ENCODE results near the gene MTCL3.

Gene MTCL3

DNA sequence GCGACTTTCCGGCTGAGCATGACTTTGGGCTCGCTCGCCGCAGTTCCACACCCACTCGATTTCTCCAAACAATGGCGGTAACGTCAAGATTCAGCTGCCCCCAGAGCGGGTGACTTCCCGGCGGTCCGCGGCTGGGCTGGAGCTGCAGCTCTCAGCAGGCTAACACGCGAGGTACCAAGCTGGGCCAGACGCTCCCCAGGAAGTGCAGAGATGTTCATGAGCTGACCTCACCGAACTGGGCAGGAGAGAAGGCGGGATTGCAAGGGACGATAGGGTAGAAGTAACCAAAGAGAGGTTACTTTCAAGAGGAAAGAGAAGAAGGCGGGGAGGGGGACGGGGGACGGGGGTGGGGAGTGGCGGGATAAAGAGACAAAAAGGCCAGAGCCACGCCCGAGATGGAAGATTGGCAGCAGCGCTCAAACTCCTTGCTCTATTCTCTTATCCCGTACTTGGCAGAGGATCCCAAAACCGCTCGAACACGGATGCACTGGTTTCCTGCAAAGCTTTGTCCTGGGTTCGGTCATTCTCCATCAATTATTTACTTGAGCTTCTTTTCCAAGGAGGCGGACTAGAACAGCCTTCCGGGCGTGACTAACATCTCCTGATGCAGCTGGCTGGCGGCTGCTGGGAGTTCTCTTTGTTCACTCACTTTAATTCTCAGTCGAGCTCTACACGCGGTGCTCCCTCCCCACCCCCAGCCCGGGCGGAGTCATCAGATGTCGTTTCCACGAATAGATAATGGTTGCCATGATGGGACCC lies at the start of gene MTCL3:
Gene MTCL3 (minus strand): TSS at position 626 of the 759 bp plus-strand sequence.
- peak; percentile 62 for DNase-seq

DNA sequence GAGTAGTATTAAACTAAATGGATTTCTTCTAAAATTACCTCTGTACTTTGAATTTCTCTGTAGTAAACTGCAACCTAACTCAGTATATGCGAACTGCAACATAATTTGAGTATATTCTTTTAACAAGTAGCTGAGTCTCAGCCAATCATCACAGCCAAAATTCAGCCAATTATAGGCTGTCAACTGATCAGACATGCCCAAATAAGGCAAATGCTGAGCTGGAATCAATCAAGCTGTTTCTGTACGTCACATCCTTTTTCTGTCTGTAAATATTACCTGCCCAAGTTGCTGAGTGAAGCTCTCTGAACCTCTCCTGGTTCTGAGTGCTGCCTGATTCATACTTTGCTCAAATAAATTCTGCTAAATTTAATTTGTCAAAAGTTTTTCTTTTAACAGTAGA lies 48.3 kb upstream of the MTCL3 start:
- DNase-seq = no peak

DNA sequence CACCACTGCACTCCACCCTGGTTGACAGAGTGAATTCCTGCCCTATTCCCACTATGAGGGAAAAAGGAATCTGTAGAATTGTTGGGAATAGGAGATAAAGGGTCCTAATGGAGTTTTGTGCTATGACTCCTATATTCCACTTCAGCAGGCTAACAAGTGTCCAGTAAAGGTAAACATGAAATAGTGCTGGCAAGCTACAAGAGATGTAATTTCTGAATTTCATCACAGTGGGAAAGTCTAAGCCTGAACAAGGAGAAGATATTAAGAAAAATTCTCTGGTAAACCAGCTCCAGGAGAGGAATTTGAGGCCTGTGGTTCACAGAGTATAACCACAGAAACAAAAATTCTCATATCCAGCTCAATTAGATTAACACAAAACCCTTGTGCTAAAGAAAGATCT lies 47.5 kb upstream of the MTCL3 start:
- no peak for DNase-seq

DNA sequence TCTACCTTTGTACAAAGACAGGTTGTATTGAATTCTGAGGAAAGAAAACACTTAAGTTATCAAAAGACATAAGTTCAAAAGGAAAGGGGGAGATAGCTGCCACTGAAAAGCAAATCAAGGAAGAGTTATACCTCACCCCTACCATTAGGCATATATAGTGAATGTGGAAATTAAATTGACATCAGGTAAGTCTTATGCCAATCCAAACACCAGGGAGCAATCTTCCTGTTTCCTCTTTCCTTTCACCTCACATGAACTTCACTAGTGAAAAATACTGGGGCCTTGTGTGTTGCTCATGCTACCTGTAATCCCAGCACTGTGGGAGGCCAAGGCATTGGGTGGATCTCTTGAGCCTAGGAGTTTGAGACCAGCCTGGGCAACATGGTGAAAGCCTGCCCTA lies 47.0 kb upstream of the MTCL3 start:
- no peak for DNase-seq

DNA sequence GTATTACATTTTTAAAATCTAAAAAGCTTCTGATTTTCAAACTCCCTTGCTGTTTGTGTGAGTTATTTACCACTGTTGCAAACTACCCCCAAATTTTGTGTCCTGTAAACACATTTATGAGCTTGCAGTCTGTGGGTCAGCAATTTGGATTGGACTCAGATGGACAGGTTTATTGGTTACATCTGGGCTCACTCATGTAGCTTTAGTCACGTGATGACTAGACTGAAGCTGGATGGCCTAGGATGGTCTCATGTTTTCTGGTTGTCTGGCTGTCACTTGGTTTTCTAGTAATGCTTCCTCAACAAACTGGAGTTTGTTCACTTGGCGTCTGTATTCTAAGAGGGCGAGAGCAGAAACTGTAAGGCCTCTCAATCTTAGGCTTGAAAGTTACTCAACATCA lies 45.6 kb upstream of the MTCL3 start:
- DNase-seq = no peak

DNA sequence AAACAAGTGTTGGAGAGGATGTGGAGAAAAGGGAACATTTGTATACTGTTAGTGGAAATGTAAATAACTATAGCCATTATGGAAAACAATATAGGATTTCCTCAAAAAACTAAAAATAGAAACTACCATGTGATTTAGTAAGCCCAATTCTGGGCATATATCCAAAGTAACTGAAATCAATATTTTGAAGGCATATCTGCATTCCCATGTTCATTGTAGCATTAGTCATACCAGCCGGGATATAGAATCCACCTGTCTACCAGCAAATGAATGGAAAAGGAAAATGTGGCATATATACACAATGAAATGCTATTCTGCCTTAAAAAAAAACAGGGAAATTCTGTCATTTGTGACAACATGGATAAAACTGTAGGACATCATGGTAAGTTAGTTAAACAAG lies 42.5 kb upstream of the MTCL3 start:
- DNase-seq = no peak

DNA sequence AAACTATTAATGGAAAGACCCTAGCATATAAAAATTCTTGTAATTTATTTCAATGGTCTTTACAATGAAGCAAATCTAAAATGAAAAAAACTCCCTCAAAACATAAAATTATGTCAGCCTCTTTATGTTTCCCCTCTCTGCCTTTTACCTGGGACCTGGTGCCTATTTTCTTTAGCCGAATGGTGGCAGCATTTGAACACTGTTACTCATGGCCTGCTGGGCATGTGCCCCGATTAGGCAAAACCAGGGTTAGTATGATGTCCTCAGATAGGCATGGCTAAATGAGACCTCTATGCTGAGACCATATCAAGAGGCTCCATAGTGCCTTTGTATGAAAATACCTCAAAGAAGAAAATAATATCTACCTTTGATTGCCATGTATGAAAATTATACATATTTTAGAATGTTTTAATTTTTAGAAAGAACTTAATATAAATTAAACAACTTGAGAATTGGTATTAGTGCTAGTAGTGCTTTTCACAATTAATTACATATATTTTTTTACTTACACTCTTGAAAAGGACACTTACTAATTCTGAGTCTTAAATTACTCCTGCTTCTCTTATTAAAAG lies 35.4 kb upstream of the MTCL3 start:
- peak; percentile 3 for DNase-seq

DNA sequence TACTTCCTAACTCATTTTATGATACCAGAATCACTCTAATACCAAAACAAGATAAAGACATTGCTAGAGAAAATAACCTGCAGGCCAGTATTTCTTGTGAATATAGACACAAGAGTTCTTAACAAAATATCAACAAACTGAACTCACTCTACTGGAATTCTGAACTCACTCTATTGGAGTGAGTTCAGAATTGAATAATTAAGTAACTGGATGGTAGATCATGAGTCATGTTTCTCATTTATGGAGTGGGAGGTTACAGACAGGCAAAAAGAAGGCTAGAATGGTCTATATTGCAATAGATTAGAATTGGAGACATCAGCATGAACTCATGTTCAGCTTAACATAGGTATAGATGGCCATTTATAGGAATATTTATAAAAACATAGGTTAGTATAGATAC lies 31.3 kb upstream of the MTCL3 start:
- DNase-seq = no peak

DNA sequence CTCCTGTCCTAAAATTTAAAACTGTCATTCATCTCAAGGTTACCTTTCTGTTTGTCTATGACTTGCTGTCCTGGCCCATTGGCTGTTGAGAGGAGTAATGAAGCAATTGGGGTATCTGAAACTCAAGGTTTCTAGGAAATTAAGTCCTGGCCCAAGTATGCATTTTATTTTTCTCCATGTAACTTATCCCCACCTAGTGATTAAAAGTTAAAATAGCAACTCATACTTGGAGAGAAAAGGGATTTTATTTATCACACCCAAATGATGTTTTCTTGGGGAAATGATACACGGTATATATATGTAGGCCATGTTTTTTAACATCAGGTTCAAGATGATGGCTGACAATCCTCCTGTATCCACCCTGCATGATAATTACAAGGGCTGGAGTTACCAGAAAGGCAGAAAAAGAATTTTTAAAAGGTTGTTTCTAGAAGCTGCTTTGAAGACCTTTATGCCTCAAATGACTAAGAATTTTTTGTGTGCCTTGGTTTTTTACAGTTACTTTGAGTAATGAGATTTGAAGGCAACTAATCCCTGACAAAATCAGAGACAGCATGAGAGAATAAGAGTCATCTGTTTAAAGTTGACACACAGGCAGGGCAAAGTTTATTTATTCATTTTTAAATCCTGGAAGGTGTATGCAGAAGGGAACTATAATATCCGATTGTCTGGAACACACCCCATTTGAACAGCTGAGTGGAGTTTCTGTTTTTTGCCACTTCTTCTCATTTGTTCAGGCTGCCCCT lies 28.9 kb upstream of the MTCL3 start:
- no peak for DNase-seq

DNA sequence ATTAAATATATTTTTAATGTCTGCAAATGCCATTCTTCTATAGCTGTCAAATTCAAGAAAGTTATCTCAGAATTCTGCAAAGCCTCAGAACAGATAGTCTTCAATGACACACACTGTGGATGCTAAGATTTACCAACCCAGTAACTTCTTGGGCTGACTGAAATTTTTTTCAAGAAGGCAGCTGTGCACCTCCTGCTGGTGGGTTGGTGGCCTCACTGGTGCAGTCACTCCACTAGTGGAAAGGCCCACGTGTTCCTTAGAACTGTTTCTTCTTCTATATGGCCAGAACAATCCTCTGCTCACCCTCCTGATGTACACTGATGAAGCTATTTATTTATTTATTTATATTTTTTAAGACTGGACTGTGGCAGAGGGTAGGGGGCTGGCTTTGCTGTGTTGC lies 28.1 kb upstream of the MTCL3 start:
- peak; percentile 22 for DNase-seq

DNA sequence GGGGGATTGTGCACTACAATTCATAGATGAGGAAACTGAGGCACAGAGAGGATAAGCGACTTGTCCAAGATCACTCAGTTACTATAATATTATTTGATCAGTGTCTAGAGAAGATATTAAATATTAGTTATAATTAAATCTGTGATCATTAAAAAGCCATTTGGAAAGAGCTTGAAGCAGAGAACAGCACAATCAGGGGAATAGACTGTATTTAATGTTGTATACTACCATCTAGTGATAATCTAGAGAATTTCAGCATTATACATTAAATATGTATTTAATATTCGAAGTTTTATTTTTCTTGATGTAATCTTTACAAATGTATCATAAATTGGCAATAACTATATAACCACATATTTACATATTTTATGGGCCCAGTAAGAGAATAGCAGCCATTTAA lies 20.1 kb upstream of the MTCL3 start:
- no peak for DNase-seq

DNA sequence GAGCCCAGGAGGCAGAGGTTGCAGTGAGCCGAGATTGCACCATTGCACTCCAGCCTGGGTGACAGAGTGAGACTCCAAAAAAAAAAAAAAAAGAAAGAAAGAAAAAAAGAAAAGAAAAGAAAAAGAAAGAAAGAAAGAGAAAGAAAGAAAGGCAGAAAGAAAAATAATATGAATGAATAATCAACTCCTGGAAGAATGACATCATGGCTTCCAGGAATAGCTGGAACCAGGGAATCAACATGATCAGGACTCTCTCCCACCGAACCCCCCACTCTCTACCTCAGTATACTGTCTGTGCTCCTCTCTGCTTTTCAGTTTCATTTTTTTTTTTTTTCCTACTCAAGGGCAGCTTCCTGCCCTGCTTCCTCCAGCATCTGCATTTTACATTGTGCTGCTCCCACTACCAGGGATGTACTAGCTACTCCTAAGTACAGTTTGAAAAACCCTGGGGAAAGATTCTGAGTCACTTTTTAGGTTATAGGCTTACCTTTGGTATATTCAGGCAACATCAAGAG lies 19.7 kb upstream of the MTCL3 start:
- no peak for DNase-seq

DNA sequence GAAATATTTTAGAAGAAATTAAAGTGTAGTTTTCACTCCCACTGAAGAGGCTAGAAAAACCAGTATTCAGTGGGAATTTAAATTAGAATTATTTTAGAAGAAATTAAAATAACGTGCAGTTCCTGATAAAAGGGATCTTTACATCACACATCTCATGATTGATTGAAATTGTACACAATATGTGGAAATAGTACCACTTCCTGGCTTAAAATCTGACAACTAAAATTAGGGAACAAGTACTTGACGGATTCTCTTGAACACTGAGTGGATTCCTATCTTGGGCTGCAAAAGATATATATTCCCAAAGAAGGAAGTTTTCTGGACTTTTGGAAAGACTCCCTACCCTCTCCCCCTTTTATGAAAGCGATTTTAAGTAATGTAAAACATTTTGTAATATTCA lies 14.6 kb upstream of the MTCL3 start:
- no peak for DNase-seq

DNA sequence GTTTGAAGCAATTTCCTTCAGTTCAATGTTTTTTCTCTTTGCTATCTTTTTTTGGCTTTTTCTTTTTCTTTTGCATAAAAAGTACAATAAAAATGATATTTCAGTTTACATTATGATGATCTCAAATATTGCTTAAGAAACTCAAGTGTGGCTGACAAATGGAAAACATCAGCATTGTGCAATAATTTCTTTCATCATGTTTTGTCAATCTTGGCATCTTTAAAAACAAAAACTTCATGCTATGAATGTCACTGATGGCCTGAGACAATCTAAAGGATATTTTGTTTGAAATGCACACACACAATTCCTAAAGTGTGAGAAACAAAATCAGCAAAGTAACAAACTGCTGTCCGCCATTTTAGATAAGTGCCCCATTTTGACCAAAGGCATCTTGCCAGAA lies 13.9 kb upstream of the MTCL3 start:
- no peak for DNase-seq

DNA sequence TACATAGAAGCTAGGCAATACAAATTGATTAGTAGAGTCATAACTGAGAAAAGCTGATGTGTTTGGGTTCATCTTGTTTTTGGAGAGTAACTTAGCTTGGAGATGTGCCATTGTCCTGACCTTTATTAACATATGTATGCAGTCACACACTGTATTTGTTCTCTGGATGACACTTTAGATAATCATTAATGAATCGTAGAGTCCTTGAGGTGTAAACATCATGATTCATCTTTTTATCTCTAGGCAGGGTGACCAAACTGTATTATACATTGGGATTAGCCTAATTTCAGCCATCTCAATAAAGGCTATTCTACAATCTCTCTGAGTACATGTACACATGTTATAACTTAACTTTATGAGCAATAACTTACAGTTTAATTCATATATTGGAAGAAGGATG lies 3.6 kb upstream of the MTCL3 start:
- no peak for DNase-seq

DNA sequence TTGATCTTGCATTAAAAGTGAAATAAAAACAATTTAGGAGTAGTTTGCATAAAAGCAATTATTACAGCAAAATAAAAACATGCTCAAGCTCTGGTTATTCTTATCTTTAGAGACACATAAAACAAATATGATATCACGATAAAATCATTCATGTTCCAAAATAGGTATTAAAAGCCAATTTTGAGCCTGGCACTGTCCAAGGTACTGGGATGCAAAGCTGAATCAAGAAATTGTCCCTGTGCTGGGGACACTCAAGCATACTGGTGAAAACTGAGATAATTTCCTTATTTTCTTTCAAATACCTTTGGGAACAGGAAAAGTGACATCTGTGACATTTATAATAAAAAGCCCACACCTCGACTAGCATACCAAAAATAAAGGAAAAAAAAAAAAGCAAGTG lies 931 bp upstream of the MTCL3 start:
- no peak for DNase-seq

DNA sequence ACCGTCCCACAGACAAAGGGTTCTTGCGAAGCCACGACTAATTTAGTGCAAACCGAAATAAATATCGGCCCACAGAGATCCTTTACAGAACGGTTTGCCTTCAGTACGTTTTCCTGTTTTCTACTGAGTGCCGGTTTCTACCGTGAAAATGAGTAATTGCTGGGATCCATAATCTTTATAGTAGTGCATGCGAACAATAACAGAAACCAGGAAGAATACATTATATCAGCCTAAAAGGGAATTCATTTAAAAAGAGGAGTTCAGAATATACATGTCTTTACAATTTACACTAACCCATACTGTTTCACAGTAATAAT lies 292 bp upstream of the MTCL3 start:
- DNase-seq = no peak

DNA sequence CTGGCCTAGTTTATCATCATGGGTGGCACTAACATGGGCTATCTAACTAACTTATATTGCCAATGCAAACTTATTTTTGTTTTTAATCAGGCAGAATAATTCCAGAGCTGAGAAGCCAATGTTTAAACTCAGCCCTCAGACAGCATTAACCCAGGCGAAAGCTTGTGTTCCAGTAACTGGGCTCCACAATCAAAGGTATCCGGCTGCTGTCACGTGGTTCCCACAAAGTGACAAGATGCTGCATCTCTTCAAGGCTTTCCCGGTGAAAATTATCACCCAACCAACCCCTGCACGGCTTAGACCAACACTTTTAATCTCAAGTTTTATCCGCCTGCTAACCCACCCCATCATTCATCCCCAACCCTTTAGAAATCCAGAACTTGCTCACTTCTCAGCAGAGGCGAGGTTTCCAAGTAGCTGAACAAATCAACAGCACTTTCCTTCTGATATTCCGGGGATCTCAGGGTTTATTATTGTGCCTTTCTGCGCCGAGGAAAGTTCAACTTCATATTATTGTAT lies 885 bp downstream of the MTCL3 start:
- no peak for DNase-seq

DNA sequence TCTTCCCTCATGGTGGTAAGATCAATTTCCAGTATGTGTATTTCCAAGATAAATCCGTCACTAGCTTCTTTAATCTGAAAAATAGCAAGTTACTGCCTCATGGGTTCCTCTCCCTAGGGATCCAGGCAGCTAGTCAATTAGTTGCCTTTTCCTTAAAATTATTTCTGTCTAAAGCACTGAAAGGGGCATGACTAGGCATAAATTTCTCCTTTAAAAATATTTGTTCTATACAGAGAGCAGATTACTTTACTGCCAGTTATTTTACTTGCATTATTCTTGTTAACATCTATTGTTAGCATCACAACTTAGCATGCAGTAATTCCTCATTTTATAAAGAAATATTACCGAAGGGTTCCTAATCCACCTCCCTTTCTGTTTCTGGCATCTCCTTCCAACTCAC lies 1.4 kb downstream of the MTCL3 start:
- DNase-seq = no peak

DNA sequence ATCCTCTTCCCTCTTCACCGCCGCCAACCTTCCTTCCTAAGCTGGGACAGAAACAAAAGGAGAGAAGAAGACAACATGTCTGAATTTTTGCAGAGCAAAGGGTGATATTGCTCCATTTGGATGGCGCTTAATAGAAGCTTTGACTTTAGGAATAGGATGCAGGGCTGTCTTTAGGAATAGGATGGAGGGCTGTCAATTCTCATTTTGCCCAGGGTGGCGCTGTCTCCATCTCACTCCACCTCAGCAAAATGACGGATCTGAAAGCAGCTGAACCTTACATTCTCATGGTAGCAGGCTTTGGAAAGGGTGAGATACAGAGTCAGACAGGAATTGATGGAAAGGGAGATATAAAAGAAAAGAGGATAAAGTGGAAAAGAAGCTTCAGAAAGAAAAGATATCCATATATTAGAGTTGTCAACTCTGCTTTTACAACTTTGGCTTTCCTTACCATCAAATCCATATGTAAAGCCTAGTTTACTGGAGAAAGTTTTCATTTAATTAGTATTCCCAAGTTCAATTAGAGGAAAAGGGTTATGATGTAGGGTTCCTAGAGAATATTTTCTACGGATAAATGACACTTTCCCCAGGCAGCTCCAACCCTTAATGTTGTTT lies 2.4 kb downstream of the MTCL3 start:
- DNase-seq = peak; percentile 39

DNA sequence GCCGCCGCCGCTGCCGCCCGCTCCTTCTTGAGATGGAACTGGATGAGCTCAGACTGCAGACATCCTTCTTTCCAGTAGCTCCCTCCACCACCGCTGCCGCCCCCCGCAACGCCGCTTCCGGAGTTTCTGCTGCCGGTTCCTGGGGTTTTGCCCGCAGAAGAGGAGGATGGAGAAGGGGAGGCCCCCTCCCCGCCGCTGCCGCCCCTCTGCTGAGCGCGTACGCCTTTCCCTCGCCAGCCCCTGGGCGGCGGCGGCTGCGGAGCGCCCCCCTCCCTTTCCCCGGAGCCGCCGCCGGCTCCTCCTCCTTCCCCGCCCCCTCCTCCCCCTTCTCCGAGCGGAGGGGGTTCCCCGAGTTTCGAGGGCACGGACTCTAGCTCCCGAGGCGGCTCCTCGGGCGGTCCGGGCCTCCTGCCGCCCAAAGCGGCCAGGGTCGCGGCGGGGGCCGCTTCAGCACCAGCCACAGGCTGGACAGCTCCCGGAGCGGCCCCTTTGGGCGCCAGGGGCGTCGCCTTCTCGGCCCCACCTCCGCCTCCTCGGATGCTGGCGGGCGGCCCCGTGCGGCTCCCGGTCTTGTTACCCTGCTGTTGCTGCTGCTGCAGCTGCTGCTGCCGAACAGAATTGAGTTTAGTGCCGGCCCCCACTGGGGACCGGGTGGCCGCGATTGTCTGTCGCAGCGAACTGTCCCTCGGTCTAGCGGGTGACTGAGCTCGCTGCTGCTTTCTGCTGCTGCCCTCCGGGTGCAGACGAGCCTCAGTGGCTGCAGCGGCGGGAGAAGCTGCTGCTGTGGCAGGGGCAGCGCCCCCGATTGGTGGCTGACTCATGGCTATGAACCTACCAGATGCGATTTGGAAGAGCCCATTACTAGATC lies 3.1 kb downstream of the MTCL3 start:
- DNase-seq = peak; percentile 72

DNA sequence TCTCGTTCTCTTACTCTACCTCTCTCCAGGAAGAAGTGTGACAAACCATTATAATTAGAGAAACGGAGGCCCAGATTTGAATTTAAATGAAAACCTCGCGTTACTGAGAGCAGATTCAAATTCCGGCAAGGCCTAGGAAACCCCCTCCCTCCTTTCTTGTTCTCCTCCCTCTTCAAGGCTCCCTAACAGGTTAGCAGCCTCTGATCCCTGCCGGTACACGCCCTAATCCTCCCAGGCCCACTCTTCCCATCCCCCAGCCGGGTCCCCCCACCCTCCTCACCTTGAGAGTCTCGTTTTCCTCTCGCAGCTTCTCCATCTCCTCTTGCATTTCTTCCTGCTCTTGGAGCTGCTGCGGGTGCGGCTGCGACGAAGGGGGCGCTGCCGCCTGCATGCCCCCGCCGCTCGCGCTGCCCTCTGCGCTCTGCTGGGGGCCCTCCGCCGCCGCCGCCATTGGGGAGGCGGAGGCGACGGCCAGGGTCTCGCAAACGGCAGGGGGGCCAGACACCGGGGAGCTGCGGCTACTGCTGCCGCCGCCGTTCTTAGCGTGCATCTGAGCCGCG lies 3.8 kb downstream of the MTCL3 start:
- peak; percentile 28 for DNase-seq

Measured in stimulated activated CD4-positive, alpha-beta T cell treated with anti-CD3 and anti-CD28 coated beads, Interleukin-4, amount 100 ng/mL, for 1 hour (primary cell).